NAMALWA (cell line): ENCODE data around the gene C1QL1.

ENCODE experiments used
- DNase-seq: peaks from one replicate; pipeline ENCODE4 v3.0.0-alpha.2; 2015; ENCODE audit warnings: low spot score

Gene C1QL1

GRCh38 chr17:44930667-44931066 is 37.4 kb downstream of the C1QL1 start:
- no peak for DNase-seq

DNA sequence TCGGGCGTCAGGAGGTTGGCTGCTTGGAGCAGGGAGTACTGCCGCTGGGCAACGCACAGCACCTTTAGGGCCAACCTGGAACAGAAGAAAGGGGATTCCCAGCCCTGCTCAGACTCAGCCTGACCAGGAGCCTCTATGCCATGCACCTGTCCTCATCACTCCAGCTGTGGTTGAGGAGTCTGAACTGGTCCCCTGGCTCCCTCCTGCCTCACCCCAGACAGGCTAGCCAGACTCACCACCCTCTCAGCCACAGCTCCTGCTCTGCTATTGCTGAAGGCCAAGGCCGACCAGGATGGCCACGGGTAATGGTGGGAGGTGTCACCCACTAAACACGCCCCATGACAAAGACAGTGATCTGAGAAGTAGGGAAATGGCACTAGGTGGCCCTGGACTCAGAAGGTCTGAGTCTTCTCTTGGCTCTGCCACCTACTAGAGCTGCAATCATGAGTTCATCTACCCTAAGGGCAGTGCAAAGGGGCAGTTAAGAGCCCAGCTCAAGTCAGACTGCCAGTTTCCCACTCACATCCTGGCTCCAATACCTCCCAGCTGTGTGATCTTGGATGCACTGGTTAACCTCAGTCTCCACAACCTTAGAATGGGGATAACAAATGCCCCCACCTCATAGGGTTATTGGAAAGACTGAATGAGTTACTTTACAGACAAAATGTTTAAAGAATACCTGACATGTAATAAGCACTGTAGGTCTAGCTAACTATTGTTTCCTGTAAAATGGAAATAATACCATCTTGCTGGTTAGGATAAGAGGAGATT is 39.0 kb downstream of the C1QL1 start:
- DNase-seq = no peak

DNA sequence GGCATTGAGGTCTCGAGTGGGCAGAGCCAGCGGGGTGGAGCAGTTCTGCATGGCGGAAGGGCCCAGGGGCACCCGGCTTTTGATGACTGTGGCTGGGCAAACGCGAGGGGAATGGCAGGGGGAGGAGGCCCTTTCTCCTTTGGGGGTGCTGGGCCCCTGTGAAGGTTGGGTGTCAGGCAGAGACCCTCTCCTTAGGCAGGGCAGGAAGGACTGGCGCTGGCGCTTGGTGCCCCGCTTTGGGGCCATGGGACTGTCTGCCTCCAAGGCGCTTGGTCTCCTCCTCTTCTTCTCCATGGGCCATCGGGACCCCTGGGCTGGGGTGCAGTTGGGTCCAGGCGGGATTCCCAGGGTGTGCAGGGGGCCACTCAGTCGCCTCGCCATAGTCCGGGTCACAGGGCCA is 40.0 kb downstream of the C1QL1 start:
- no peak for DNase-seq

- no peak for DNase-seq
These were observed 40.4 kb downstream of the C1QL1 start for GRCh38 chr17:44927696-44928095.

DNA sequence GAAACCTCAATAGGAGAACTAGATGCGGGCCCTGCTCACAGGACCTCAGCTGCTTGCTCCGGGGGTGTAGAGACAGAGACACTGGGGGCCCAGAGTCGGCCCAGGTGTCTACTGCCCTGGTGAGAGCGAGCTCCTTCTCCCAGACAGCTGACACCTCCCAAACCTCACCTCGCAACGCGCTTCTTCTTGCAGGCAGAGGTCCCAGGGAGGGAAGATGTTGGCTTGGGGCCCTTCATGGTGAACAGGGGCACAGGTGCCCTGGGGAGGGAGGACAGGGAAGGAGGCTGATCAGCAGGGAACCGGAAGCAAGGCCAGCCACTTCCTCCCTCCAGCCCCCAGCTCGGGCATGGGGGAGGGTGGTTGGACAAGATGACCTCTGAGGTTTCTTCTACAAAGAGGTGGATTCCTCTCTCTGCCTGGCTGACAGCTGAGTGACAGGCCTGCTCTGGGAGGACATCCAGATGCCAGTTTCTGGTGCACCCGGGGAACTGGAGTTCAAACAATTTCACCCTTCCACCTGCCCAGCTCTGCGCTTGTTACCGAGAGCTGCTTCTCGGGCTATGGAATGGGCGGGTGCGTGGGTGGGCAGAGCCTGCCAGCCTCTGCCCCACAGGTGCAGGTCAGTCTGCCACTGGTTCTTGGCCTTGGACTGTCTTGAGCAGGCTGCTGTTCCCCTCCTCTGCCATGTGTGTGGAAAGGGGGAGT is 41.1 kb downstream of the C1QL1 start:
- DNase-seq = no peak

DNA sequence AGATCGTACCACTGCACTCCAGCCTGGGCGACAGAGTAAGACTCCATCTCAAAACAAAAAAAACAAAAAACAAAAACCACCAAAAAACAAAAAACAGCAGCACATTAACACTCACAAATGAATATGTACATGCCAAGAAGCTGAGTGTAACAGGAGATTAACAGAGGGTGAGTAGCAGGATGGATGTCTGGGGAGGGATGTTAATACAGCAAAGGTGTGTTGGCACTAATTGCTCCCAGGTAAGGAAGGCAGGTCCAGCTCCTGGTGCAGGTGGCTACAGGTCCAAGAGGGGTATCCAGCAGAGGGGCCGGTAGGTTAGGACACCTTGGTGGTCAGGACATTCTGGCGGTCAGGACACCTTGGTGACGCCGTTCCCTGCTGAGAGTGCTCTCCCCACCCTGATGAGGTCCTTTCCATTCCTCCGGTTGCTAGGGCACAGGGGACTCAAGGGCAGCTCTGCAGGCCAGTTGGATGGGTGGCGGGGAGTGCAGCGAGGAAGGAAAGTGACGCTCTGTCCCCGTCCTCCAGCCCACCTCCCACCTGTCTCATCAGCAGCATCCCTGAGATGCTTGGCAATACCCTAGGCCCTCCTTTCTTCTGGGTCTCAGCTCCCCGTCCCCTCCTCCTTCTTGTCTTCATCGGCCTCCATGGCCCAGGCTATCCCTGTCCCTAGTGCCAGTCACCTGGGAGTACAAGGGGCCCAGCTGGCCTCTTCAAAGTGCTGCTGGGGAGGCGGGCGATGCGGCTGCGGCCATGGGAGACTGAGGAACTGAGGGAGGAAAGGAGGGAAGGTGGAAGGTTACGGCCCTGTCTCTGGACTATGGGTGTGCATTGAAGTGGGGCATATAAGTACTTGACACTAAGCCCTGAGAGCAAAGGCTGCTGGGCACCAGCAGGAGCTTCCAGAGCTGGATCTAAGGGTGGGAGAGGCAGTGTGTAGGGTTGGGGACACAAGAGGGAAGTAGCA is 42.1 kb downstream of the C1QL1 start:
- no peak for DNase-seq

GRCh38 chr17:44924107-44924544 is 44.0 kb downstream of the C1QL1 start:
- no peak for DNase-seq

DNA sequence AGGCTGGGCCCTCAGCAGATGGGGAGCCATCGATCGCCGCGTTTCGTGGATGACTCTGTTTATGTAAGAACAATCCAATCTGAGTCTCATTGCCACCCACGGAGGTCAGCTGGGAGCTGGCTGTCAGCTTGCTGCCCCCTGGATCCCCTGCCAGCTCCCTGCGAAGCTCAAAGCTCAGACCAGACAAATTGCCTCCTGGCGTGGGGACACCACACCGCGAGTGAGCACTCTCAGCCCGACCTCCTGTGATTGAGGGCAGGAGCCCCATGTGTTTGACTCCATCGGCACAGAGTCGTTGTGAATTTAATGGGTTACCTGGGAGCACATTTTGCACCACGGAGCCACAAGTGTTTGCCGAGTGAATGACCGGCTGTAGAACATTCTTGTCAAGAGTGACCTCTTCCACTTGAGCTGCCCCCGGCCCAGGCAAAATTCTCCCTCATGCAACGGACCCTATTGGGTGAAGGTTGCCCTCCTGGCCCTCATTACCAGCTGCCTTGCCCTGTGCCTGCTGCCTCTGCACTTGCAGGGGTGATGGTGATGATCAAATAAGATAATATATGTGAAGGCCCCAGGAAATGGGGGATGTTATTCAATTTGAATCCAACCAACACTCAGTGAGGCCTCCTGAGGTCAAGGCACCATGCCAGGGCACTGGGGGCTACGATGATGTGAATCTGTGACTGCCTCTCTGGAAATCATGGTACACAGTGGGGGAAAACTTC is 45.2 kb downstream of the C1QL1 start:
- DNase-seq = no peak

DNA sequence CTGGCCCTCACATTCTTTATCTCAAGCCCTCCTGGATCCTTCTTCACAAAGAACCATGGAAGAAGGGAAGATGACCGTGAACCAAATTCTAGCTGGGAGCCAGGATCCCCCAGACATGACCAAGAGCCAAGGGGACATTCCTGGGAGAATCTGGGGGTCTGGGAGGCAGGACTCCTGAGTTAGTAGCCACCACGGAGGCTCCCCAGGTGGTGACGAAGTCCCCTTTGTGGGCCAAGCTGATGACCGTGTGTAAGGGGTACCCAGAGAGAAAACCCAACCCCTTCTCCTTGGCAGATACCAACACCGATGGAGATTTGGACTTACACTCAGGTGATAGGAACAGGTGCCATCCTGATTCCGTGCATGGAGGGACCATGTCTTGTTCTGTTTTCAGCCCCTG is 46.0 kb downstream of the C1QL1 start:
- no peak for DNase-seq

- no peak for DNase-seq
These were observed 46.8 kb downstream of the C1QL1 start for GRCh38 chr17:44921122-44921882.

GRCh38 chr17:44920565-44920940 is 47.5 kb downstream of the C1QL1 start:
- DNase-seq = peak; percentile 56

DNA sequence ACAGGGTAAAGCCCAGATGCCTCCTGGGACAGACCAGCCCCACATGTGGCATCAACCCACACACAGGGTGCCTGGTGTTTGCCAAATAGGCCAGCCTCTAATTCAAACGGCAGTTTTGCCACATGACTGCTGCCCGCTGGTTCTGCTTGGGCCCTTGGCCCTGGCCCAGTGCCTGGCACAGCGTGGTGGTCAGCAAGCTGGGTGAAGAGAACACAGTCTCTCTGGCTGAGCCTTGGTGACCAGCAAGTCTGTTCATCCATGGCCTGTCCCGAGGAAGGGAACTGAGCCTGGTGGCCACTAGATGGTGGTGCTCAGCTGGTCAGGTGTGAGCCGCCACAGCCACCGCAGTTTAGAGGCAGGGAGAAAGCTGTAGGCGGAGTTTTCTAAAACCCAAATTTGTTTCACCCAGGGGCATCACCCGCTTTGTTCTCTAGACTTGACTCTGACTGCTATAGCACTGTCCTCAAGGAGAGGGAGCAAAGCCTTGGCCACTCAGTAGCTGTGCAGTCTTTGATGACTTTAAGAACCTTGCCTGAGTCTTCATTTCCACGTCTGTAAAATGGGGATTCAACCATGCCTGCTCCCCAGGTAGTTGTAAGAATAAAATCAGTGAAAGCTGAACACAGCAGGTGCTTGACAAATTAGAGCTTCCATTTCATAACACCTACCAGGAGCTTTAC is 48.1 kb downstream of the C1QL1 start:
- peak; percentile 79 for DNase-seq

DNA sequence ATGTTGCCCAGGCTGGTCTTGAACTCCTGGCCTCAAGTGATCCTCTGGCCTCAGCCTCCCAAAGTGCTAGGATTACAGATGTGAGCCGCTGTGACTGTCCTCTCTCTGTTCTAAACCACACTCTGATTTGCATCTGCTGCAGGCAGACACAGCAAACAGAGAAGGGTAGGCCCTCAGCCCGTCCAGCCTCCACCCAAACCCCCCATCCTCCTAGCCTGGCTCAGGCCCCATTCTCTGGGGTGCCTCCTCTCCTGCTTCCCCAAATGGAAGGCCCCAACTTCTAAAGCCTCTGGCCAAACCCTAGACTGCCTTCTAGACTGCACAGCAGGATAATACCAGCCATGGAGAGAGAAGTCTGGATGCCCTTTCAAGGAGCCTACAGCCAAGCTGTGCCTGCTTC is 48.7 kb downstream of the C1QL1 start:
- no peak for DNase-seq

DNA sequence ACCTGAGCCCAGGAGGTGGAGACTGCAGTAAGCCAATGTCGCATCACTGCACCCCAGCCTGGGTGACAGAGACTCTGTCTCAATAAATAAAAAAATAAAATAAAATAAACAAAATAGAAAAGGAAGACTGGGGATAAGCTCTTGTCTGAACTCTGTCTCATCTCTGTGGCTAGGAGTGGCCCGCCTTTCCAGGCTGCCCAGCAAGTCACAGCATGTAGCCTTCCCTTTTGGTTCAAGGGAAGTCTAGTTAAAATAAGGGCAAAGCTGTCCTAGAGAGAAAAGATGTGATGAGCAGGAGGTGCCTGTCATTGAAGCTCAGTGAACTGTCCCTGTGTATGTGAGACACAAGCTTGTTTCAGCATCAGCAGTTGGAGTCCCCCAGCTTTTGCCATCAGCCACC is 50.1 kb downstream of the C1QL1 start:
- no peak for DNase-seq

DNA sequence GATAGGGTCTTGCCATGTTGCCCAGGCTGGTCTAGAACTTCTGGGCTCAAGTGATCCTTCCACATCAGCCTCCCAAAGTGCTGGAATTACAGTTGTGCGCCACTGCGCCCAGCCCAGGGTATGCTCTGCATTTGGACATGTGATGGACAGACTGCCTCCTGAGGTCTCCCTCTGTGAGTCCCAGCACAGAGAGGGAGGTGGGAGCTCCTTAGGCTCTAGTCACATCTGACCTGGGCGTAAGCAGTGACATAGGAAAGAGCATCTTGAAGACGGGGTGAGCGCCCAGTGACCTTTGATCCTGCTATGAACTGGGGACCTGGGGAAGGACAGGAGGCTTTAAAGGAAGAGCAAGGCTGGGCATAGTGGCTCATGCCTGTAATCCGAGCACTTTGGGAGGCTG is 50.6 kb downstream of the C1QL1 start:
- no peak for DNase-seq

GRCh38 chr17:44916781-44917241 is 51.3 kb downstream of the C1QL1 start:
- DNase-seq = no peak

GRCh38 chr17:44915862-44916780 is 52.0 kb downstream of the C1QL1 start:
- no peak for DNase-seq

- DNase-seq = no peak
These were observed 52.8 kb downstream of the C1QL1 start, which contains the start of gene GFAP for GRCh38 chr17:44915321-44915726. Gene GFAP, minus strand, starts transcription at chr17:44915500. Its CDS starts 14 bp downstream, at chr17:44915486.

DNA sequence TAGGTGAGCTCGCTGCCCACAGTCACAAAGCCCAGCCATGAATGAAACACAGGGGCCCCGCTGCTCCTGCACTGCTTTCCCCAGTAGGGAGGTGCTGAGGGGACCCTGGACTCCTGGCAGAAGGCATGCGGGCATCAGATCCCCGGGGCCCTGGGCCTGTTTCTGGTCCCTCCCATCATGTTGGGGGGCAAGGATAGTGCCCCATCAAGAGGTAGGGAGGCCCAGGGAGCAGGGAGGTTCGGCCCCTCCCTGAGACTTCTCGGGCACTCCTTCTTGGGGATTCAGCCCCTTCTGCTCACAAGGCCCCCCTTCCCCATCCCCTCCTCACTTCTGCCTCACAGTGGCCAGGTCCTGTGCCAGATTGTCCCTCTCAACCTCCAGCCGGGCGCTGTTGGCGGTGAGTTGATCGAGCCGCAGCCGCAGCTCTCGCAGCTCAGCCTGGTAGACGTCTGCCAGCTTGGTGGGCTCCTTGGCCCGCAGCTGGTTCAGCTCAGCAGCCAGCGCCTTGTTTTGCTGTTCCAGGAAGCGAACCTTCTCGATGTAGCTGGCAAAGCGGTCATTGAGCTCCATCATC is 53.3 kb downstream of the C1QL1 start:
- no peak for DNase-seq
